A673 (cell line): ENCODE data around the gene MIPOL1. TPM values are rescaled to one million over a fixed set of nuclear protein-coding genes. Genes with fewer than 3 reads are reported as not detected.

Experiments
- BruUV-seq: library from RNA; stranded (reverse); fragments of 400-500 nt; replicated peaks from 2 replicates; lab custom pipeline; 2021; lab: Mats Ljungman, UMichigan
- CTCF ChIA-PET: fragments of 300-600 bp; sonication (Branson Sonifier 250); formaldehyde crosslinking; loops from one replicate; lab custom pipeline; 2022; ENCODE audit warnings: antibody characterized with exemption; lab: Charles Lee
- POLR2A ChIA-PET: fragments of 300-600 bp; sonication (Branson Sonifier 250); formaldehyde crosslinking; loops from one replicate; lab custom pipeline; 2022; ENCODE audit warnings: antibody characterized with exemption; ENCODE audit not compliant: low non-redundant PET; lab: Charles Lee
- DNase-seq: peaks from one replicate; pipeline ENCODE4 v3.0.0-alpha.2; 2015; ENCODE audit warnings: low spot score
- H3K27ac ChIP-seq: fragments of 200-600 bp; sonication (generic); 2 replicates; pipeline ENCODE4 v1.5.1; 2016; ENCODE audit warnings: mixed run types, low read depth, mild to moderate bottlenecking, mixed read lengths, antibody characterized with exemption, low read length; ENCODE audit not compliant: poor library complexity, severe bottlenecking
- H3K27me3 ChIP-seq: fragments of 200-600 bp; sonication (generic); replicated peaks from 2 replicates; pipeline ENCODE4 v1.6.1; 2017; ENCODE audit warnings: mixed run types, low read depth, mild to moderate bottlenecking, mixed read lengths, antibody characterized with exemption, low read length; ENCODE audit not compliant: insufficient read depth, poor library complexity
- H3K36me3 ChIP-seq: fragments of 200-600 bp; sonication (generic); 2 replicates; pipeline ENCODE4 v1.6.1; 2016; ENCODE audit warnings: mixed run types, mild to moderate bottlenecking, mixed read lengths, antibody characterized with exemption, low read length; ENCODE audit not compliant: insufficient read depth, poor library complexity, severe bottlenecking
- H3K4me1 ChIP-seq: fragments of 200-600 bp; sonication (generic); 2 replicates; pipeline ENCODE4 v1.6.1; 2017; ENCODE audit warnings: mixed run types, mild to moderate bottlenecking, mixed read lengths, antibody characterized with exemption, low read length; ENCODE audit not compliant: insufficient read depth, poor library complexity, severe bottlenecking
- H3K4me3 ChIP-seq: fragments of 200-600 bp; sonication (generic); 2 replicates; pipeline ENCODE4 v1.5.1; 2016; ENCODE audit warnings: low read depth, mixed run types, mild to moderate bottlenecking, mixed read lengths, low read length; ENCODE audit not compliant: poor library complexity, severe bottlenecking
- H3K9me3 ChIP-seq: fragments of 200-600 bp; sonication (generic); 2 replicates; pipeline ENCODE4 v1.6.1; 2016; ENCODE audit warnings: mixed run types, low read depth, mild to moderate bottlenecking, mixed read lengths, antibody characterized with exemption, low read length; ENCODE audit not compliant: poor library complexity, severe bottlenecking
- EZH2 ChIP-seq: fragments of 200-600 bp; sonication (generic); IDR thresholded peaks from 2 replicates; pipeline ENCODE4 v1.6.1; 2017; ENCODE audit warnings: borderline replicate concordance, low read depth, mild to moderate bottlenecking, mixed read lengths, antibody characterized with exemption, low read length; ENCODE audit not compliant: poor library complexity, severe bottlenecking
- intact Hi-C: fragments of 100-400 bp; cut with micrococcal nuclease; formaldehyde crosslinking; loops from one replicate; pipeline ENCODE4 v1.10.0; 2022; ENCODE audit not compliant: unreplicated experiment
- total RNA-seq: library from RNA; stranded (reverse); gene quantifications from 2 replicates; pipeline ENCODE4 v1.2.3, GENCODE V29; 2021
- TF ChIP-seq, protein P1 (sequence below): fragments of 300-800, 200-600 bp; sonication (generic); conservative IDR thresholded peaks from 2 replicates; pipeline ENCODE4 v1.5.1; 2017; ENCODE audit warnings: low read depth, mild to moderate bottlenecking, antibody characterized with exemption, low read length, moderate library complexity, mixed read lengths

Gene MIPOL1
- total RNA-seq, 1 experiment from 2014 or later: 15.0 TPM

DNA sequence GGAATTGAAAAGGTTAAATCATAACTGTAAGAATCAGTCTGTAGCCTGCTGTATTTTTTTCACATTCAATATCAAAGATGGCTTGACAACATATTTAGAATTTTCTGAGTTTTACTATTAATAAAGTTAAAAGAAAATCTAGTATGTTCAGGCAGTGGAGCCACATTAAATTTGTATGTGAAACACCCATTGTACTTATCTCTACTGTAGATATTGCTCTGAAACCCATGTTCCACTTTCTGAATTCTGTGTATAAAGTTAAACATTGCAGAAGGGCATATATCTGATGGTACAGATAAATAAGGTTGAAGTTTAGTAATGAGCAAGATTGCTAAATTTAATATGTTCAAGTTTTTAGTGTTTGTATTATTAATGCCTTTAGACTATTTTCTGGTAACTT is 224.6 kb downstream of the MIPOL1 start:
- ChIA-PET CTCF (no interaction called here), POLR2A (no interaction called here)
- no TSS peak for BruUV-seq
- intact Hi-C loops: no loop called here
- no peaks in the 10 kb centered on the region for H3K36me3 ChIP-seq
- TF ChIP-seq EZH2: no peak
- TF ChIP-seq, protein P1, sequence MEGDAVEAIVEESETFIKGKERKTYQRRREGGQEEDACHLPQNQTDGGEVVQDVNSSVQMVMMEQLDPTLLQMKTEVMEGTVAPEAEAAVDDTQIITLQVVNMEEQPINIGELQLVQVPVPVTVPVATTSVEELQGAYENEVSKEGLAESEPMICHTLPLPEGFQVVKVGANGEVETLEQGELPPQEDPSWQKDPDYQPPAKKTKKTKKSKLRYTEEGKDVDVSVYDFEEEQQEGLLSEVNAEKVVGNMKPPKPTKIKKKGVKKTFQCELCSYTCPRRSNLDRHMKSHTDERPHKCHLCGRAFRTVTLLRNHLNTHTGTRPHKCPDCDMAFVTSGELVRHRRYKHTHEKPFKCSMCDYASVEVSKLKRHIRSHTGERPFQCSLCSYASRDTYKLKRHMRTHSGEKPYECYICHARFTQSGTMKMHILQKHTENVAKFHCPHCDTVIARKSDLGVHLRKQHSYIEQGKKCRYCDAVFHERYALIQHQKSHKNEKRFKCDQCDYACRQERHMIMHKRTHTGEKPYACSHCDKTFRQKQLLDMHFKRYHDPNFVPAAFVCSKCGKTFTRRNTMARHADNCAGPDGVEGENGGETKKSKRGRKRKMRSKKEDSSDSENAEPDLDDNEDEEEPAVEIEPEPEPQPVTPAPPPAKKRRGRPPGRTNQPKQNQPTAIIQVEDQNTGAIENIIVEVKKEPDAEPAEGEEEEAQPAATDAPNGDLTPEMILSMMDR: no peak
- H3K4me1 ChIP-seq: no peaks in the 10 kb centered on the region
- H3K27ac ChIP-seq: no peak overlapping the region
- DNase-seq: no peak
- no peaks in the 10 kb centered on the region for H3K9me3 ChIP-seq
- H3K4me3 ChIP-seq: no peak overlapping the region
- no peaks in the 10 kb centered on the region for H3K27me3 ChIP-seq

- ChIA-PET POLR2A (no interaction called here), CTCF (no interaction called here)
- no peaks in the 10 kb centered on the region for H3K9me3 ChIP-seq
- H3K36me3 ChIP-seq: no peaks in the 10 kb centered on the region
- no peak for TF ChIP-seq EZH2
- TF ChIP-seq, protein P1: no peak
- DNase-seq: no peak
- intact Hi-C loops: no loop called here
- H3K4me1 ChIP-seq: no peaks in the 10 kb centered on the region
- no peak overlapping the region for H3K4me3 ChIP-seq
- H3K27ac ChIP-seq: no peak overlapping the region
- H3K27me3 ChIP-seq: no peaks in the 10 kb centered on the region
- BruUV-seq: no TSS peak
Measured at GRCh38 chr14:37422748-37423147, 225.0 kb downstream of the MIPOL1 start.

DNA sequence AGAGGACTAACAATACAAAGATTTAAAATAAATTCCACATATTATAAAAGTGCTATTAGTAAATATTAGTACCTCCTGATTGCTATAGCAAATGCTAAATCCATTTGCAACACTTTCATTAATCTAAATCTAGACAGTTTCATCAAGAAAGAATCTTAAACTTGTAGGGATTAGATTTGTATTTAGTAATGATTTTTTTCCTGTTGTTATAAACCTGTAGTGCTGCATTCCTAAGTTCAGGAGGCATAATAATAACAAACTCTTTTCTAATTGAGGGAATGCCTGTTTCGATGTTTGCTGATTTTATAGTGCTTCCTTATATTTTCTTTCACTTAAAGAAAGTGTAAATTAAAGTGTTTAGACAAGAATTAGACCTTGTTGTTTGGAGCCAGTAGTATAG is 231.2 kb downstream of the MIPOL1 start:
- no TSS peak for BruUV-seq
- TF ChIP-seq, protein P1: no peak
- TF ChIP-seq EZH2: no peak
- CTCF ChIA-PET: no interaction called here

More for the DNA sequence above, 231.2 kb downstream of the MIPOL1 start:
- Histone ChIP-seq H3K9me3 (no peaks in the 10 kb centered on the region), H3K27ac (no peak overlapping the region), H3K4me3 (no peak overlapping the region), H3K27me3 (no peaks in the 10 kb centered on the region), H3K4me1 (no peaks in the 10 kb centered on the region), H3K36me3 (no peaks in the 10 kb centered on the region)
- intact Hi-C loops: no loop called here
- DNase-seq: no peak
- POLR2A ChIA-PET: no interaction called here
